ENCODE data around the gene MTHFSD. TPM values are rescaled to one million over a fixed set of nuclear protein-coding genes. Genes with fewer than 3 reads are reported as not detected.

MTHFSD gene
- total RNA-seq, 2 experiments from 2014 or later = 20.7 to 22.5 TPM

DNA sequence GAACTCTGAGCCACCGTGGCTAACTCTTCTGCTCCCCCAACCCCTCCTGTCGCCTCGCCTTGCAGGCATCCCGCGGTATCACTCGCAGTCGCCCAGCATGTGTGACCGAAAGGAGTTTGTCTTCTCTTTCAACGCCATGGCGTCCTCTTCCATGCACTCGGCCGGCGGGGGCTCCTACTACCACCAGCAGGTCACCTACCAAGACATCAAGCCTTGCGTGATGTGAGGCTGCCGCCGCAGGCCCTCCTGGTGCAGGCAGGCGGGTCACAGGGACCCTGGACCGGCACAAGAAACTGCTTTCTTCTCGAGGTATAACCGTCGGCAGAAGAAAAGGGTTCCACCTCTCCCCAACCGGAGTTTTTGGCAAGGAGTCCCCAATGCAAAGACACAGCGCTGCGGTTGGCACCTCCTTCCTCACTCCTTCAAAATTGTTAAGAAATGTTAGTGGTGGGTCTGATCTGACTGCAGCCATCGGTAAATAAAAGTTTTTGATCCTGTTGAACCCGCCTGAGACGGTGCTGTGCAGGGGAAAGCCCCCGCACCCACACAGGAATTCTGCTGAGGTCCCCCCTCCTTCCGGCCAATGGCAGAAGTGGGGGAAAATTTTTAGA is 42.1 kb downstream of the MTHFSD start:
- Mint-ChIP-seq H3K27me3 (peaks cover 80% of the 10 kb centered on the region), H3K4me1 (peaks cover 14% of the 10 kb centered on the region), H3K27ac (no peak overlapping the region), H3K9me3 (no peaks in the 10 kb centered on the region), H3K4me3 (no peak overlapping the region), H3K36me3 (peaks cover 2% of the 10 kb centered on the region)
- DNase-seq = no peak

DNA sequence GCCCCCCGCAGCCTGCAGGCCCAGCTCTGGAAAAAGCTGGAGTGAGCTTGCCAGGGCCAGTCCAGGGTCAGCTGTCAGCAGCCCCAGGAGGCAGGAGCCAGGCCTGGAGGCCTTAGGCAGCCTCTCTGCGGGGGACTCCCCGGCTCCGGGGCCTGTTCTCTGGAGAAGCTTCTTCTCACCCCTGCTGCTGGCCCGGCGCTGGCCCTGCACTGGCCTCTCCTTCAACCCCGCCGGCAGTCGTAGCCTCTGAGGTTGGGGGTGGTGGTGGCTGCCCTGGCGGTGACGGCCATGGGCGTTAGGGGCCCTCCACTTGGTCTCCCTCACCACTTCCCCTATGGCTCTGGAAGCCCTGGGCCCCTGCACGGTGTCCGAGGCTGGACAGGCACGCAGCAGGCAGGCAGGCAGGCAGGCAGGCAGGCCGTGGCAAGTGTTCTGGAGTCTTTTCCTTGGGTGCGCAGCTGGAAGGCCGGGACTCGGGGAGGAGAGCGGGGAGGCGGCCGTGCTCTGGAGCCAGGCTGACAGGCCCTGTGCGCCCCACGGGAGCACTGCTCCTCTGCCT is 42.7 kb downstream of the MTHFSD start:
- Mint-ChIP-seq H3K4me3 (no peak overlapping the region), H3K4me1 (peaks cover 16% of the 10 kb centered on the region), H3K27ac (no peak overlapping the region), H3K36me3 (peaks cover 2% of the 10 kb centered on the region), H3K27me3 (peaks cover 80% of the 10 kb centered on the region), H3K9me3 (no peaks in the 10 kb centered on the region)
- DNase-seq = no peak

DNA sequence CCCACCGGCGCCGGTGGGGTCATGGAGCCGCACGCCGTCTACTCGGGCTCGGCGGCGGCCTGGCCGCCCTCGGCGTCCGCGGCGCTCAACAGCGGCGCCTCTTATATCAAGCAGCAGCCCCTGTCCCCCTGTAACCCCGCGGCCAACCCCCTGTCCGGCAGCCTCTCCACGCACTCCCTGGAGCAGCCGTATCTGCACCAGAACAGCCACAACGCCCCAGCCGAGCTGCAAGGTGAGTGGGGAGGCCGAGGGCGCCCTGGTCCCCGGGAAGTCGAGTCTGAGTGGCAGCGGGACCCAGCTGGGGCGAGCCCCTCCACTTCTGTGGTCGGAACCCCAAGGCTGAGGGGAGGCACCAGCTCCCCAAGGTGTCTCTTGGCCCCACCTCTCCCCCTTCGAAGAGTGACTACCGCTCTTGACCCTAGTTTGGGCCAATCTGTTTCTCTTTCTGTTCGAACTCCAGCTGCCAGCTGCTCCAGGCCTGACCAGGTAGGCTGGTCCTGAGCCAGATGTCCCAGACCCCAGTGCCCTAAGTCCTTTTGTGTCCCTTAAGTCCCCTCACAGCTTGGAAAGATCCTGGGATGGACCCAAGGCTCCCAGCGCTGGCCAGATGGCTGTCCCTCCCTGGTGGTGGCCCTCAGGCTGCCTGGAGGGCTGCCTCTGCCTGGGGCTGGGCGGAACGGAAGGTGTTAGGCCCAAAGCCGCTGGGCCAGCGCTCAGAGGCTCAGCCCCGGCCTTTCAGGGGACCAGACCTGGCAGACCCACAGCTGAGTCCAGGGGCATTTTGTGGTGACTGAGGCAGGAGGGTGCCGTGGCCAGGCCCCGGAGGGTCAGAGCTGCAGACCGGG is 43.5 kb downstream of the MTHFSD start:
- no peak for DNase-seq
- H3K27ac Mint-ChIP-seq = no peak overlapping the region
- peaks cover 80% of the 10 kb centered on the region for H3K27me3 Mint-ChIP-seq
- no peaks in the 10 kb centered on the region for H3K9me3 Mint-ChIP-seq
- peaks cover 16% of the 10 kb centered on the region for H3K4me1 Mint-ChIP-seq
- H3K4me3 Mint-ChIP-seq = peak overlapping the region; percentile 30
- H3K36me3 Mint-ChIP-seq = peaks cover 2% of the 10 kb centered on the region

DNA sequence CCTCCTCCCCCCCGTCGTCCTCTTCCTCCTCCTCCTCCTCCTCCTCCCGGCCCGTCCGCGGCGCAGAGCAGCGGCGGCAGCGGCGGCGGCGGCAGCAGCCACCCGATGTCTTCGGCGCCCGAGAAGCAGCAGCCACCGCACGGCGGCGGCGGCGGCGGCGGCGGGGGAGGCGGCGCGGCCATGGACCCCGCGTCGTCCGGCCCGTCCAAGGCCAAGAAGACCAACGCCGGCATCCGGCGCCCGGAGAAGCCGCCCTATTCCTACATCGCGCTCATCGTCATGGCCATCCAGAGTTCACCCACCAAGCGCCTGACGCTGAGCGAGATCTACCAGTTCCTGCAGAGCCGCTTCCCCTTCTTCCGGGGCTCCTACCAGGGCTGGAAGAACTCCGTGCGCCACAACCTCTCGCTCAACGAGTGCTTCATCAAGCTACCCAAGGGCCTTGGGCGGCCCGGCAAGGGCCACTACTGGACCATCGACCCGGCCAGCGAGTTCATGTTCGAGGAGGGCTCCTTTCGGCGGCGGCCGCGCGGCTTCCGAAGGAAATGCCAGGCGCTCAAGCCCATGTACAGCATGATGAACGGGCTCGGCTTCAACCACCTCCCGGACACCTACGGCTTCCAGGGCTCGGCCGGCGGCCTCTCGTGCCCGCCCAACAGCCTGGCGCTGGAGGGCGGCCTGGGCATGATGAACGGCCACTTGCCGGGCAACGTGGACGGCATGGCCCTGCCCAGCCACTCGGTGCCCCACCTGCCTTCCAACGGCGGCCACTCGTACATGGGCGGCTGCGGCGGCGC is 44.4 kb downstream of the MTHFSD start, which contains the start of gene FOXF1:
TSS of gene FOXF1 (plus strand) at position 63 of the 797 bp plus-strand sequence. CDS start at position 106, 43 bp downstream.
- no peak for DNase-seq
- H3K27ac Mint-ChIP-seq = no peak within 1 kb of the TSS
- peak within 1 kb of the TSS; percentile 59 for H3K4me3 Mint-ChIP-seq
- H3K27me3 Mint-ChIP-seq = peaks cover 80% of the 10 kb centered on the region
- H3K36me3 Mint-ChIP-seq = peaks cover 2% of the 10 kb centered on the region
- peaks cover 22% of the 10 kb centered on the region for H3K4me1 Mint-ChIP-seq
- H3K9me3 Mint-ChIP-seq = no peaks in the 10 kb centered on the region

DNA sequence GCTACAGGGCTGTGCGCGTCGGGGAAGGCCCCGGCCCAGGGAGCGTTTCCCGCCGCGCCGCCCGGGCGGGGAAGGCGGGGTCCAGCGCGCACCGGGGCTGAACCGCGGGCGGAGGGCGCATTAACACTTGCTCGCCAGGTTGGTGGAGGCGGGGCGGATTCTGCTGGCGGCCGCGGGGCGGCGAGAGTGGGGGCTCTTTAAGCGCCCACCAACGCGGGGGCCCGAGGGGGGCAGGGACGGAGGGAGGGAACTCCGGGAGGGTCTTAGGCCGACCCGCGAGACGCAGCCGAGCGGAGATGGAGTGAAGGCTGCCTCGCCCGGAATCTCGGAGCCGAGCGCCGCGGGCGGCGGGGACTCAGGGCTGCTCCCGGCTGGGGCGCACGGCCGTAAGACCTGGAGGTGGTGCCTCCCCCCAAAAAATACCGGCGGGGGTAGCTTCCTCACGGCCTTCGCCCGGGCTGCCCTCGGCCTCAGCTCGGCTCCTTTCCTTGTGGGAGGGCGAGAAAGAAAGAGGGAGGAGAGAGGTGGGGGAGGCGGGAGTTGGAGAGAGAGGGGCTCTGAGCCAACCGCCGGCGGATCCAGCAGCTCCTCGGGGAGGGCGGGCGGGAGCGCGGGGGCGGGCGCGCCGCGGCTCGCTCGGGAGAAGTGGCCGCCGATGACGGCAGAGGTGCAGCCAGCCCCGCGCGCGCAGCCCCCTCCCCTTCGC is 45.1 kb downstream of the MTHFSD start:
- no peak for DNase-seq
- Mint-ChIP-seq H3K27me3 (peaks cover 81% of the 10 kb centered on the region), H3K9me3 (no peaks in the 10 kb centered on the region), H3K27ac (no peak overlapping the region), H3K36me3 (peaks cover 2% of the 10 kb centered on the region), H3K4me3 (no peak overlapping the region), H3K4me1 (peaks cover 26% of the 10 kb centered on the region)

DNA sequence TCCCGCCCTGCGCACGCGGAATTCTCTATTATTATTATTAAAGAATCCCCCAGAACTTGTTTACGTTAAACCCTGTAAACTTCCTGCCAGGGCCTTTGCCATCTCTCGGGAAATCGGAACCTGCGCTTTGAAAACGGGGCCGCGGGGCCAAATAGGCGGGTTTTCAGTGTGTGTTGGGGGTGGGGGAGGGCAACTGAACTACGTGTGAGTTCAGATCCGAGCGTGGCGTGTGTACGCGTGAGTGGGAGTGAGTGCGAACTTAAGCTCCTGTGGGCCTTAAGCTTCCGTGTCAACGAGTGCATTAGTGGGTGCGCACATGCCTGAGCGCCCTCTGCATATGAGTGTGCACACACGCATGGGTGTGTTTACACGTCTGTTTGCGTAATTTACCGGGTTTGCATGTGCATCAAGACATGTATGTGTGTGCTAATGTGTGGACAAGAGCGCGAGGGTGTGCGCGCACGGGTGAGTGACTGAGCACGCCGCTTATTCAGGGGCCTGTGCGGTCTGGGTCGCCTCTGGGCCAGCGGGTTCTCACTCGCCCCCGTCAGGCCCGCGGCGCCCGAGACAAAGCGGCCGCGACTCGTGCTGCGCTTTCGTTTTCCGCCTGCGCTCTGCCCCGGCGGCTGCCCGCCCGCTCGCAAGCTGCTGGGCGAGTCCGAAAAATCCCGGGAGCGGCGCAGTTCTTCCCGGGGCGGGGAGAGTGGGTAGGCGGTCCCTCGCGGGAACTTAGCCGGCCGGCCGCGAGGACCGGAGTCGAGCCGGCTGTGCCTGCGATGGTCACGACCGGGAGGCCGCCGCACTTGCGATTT is 45.9 kb downstream of the MTHFSD start:
- DNase-seq = peak; percentile 23

DNA sequence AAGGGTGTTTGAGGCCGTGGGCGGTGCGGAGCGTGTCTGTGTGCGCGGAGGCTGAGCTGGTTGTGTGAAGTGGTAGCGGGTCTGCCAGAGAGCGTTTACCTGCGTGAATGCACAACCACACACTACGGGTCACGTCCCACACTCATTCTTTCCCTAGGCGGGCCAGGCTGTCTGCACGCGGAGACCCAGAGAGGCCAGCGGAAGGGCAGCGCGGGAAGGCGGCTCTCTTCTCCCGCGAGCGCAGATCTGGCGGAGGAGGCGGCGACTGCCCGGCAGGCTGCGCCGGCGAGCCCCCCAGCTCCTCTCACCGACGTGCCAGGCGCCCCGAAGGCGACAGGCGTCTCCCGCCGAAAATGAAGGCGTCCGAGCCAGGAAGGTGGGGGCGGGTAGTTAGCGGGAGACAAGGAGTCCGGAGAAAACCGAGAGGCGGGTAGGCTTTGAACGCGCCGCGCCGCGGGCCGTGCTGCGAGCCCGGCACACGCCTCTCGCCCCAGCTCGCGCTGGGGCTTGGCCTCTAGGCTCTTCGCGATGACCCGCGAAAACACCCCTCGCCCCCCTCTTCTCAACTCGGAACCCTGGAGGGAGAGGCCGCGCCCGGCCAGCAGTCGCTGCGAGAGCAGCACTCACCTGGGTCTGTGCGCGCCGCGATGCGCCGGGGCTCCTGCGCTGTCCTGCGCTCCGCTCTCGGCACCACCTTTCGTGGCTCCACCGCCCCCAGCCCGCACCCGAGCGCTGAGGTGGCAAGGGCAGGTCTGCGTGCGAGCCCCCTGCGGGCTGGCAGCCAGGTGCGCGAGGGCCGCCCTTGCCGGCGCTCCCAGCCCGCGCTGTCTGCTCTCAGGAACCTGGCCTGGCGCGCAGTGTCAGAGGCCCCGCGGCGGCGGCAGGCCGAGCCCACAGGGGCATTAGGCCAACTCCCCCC is 46.7 kb downstream of the MTHFSD start:
- Mint-ChIP-seq H3K27me3 (peaks cover 81% of the 10 kb centered on the region), H3K4me3 (no peak overlapping the region), H3K9me3 (no peaks in the 10 kb centered on the region), H3K27ac (no peak overlapping the region), H3K4me1 (peaks cover 22% of the 10 kb centered on the region), H3K36me3 (peaks cover 2% of the 10 kb centered on the region)
- DNase-seq = no peak

More for the DNA sequence above, 45.9 kb downstream of the MTHFSD start:
- peaks cover 2% of the 10 kb centered on the region for H3K36me3 Mint-ChIP-seq
- peaks cover 81% of the 10 kb centered on the region for H3K27me3 Mint-ChIP-seq
- peak overlapping the region; percentile 53 for H3K4me3 Mint-ChIP-seq
- no peak overlapping the region for H3K27ac Mint-ChIP-seq
- H3K4me1 Mint-ChIP-seq = peaks cover 26% of the 10 kb centered on the region
- H3K9me3 Mint-ChIP-seq = no peaks in the 10 kb centered on the region

DNA sequence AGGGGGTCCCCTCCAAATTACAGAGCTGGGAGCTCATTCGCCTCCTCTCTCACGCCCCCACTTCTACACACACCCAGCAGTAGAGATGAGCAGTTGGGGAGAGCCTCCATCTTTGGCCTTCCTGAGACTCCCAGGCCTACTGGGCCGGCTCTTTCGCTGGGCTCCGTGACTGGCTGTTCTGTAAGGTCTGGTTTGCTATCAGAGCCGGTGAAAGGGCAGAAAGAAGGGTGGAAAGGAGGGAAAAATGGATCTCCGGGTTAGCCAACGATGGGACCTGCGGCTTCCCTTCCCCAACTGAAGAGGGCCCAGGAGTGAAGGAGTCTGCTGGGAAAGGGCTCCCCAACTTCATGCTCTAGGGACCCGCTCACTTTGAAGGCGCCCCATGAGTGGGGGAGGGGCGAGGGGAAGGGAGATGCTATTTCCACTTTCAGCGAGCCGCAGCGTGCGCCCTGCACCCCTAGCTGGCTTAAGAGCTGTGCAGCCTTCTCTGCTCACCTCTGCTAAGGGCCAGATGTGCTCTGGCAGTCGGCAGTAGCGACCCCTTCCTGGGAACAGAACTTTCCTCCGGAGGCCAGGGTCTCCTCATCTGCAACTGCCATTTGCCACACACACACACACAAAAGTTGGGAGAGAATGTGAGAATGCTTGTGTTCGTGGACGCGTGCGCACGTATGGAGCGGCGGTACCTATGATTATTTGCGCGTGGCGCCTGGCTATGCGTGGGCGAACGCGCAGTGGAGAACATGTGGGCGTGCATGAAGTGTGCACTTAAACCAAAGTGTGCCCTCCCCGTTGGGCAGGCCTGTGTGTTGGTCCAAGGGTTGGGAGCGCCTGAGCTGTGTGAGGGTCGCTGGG is 47.6 kb downstream of the MTHFSD start:
- H3K36me3 Mint-ChIP-seq = peaks cover 2% of the 10 kb centered on the region
- DNase-seq = no peak
- peaks cover 19% of the 10 kb centered on the region for H3K4me1 Mint-ChIP-seq
- no peak overlapping the region for H3K4me3 Mint-ChIP-seq
- H3K27me3 Mint-ChIP-seq = peaks cover 80% of the 10 kb centered on the region
- H3K9me3 Mint-ChIP-seq = no peaks in the 10 kb centered on the region
- H3K27ac Mint-ChIP-seq = no peak overlapping the region

DNA sequence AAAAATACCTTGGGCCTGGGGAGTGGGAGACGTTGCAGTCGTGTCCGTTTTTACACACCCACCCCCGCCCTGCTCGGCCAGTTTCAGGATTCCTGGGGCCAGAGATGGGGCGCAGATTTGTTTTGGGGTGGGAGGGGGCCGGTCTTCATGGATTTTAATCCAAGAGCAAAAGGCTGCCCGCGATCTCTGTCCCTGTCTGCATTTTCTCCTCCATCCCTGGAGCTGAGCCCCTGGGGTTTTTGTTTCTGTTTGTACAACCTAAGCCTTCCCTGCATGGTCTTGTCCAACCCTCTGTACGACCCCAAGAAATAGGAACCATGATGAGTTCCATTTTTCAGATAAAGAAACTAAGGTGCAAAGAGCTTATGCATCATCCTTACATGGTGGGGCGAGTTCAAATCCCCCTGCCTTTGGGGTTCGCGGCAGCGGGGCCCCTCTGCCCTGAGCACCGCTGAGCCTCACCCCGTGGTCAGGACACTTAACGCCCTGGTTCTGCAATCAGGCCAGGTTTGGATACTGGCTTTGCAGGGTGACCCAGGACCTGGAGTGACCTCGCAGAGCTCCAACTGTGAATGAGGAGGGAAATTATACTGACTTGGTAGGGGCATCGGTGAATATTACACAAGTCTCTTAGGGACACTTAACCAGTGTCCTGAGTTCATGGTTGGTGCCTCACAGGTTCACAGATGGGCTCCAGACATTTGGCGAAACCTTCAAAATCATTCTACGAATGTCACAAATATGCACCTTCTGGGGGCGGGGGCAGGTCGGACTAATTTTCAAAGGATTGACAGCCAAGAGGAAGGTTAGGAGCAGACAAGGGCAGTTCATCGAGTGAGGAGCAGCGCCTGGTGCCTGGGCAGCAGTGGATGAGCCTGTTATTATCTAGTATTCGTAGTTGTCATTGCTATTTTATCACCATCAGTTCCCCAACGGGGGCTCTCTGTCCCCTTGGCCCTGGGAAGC is 48.9 kb downstream of the MTHFSD start:
- peaks cover 17% of the 10 kb centered on the region for H3K4me1 Mint-ChIP-seq
- no peak for DNase-seq
- no peaks in the 10 kb centered on the region for H3K36me3 Mint-ChIP-seq
- H3K4me3 Mint-ChIP-seq = no peak overlapping the region
- H3K9me3 Mint-ChIP-seq = no peaks in the 10 kb centered on the region
- H3K27me3 Mint-ChIP-seq = peaks cover 78% of the 10 kb centered on the region
- no peak overlapping the region for H3K27ac Mint-ChIP-seq

DNA sequence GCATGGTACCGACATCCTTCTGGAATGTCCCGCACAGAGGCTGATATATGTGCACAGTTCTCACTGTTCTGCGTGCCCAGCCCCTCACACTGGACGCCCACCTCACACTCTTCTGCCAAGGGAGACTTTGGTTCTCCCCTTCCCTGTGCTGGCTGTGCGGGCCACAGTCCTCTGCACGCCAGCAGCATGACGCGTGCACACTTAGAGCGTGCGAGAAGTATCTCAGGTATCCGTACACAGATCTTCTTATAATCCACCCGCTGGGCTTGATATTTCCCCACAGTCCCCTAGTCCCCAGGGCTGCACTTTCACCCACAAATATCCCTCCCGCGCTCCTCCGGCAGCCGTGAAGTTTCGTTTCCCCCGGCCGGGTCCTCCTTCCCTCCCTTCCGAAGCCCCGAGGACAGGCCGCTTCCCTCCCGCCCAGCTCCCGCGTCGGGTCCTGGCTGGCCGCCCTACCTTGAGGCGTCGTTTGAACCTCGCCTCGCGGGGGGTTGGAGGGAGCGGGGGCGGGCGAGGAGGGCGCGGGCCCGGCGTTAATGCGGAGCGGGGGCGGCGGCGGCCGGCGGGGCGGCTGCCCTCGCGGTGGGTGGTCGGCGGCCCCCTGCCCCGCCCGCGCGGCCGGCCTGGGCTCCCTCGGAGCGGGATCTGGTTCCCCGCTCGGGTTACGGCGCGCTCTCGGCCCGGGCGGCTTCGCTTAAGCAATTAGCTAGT is 49.7 kb downstream of the MTHFSD start:
- H3K4me1 Mint-ChIP-seq = peaks cover 17% of the 10 kb centered on the region
- H3K9me3 Mint-ChIP-seq = no peaks in the 10 kb centered on the region
- H3K27ac Mint-ChIP-seq = no peak overlapping the region
- H3K27me3 Mint-ChIP-seq = peaks cover 81% of the 10 kb centered on the region
- no peak for DNase-seq
- no peaks in the 10 kb centered on the region for H3K36me3 Mint-ChIP-seq
- H3K4me3 Mint-ChIP-seq = no peak overlapping the region

Measured in activated naive CD8-positive, alpha-beta T cell treated with anti-CD3 and anti-CD28 coated beads for 36 hours (primary cell).